ENCODE data around the gene IQCF6.
"Not testable (repeated sequence)": the region's sequence is repeated elsewhere in the genome, so short reads cannot be mapped to it uniquely, and the experiment has no call there.

IQCF6 gene

DNA sequence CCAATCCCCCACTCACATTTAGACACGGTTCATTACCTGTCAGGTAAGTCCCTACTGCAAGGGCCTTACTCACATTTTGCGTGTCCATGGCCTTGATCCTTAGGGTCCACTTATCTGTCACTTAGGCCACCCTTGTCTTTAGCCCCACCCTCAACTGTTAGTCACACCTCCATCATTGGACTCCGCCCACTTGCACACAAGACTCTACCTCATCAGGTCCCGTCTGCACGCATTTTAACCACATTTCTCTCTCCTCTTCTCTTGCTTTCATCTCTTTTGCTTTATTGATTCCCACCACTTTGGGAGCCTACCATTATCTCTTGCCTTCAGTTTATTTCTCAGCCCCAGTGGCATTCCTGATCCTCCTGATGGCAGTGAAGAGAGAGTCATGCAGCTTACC, at the start of gene IQCF6:
IQCF6 (minus strand) TSS at position 101 of the 400 bp plus-strand sequence; CDS start at position 88, 13 bp downstream.
- no peak for DNase-seq

- DNase-seq: no peak
These were observed 49.3 kb upstream of the IQCF6 start for GRCh38 chr3:51828297-51828696.

- no peak for DNase-seq
These were observed 40.8 kb upstream of the IQCF6 start for GRCh38 chr3:51819709-51820406.

DNA sequence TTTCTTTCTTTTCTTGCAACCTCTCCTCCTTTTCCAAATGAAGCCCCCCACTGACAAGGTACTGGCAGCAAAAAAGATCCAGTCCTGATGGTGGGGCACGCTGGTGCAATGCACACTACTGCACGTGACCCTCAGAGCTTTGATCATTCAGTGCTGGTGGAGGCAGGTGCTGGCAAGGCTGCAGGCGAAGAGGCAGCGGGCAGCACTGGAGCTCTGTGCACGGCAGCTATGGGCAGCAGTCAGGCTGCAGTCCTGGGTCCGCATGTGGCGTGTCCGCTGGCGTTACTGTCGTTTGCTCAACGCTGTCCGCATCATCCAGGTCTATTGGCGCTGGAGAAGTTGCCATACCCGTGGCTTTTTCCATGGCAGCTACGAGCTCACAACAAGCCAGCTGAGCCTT, 40.1 kb upstream of the IQCF6 start:
- DNase-seq: no peak

DNA sequence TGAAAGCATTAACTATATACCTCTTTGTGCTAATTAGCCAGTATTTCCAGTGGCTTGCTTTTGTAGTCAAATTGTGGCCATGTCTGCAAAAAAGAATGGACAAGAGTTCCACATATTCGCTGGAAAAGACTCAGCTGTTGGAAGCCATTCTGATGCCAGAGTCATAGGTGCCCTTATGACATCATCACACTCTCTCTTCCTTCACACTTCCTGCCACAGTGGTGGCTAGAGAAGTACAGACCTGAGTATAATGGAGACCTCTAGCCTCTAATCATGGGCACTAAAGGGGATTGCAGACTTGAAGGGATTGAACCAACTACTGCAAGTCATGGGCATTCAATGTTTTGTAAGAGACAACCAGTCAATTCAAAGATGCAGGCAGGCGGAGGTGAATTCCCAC, 38.3 kb upstream of the IQCF6 start:
- DNase-seq: no peak

- DNase-seq: no peak
These were observed 37.7 kb upstream of the IQCF6 start for GRCh38 chr3:51816723-51817122.

DNA sequence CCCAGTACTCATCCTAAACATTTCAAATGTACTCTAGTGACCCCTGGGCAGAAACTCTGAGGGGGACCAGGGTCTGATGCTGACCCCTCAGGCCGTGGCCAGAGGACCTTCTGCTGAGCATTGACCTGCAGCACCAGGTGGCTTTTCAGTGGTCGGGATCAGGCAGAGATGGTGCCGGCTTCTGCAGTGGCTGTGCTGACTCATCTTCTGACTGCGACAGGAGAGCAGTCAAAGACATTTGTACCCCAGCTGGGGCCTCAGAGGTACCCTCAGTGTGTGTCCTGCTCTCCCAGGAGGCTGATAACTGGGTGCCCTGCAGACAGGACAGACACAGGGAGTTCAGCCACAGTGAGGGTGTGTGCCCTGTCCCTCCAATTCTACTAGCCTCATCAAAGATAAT, 36.6 kb upstream of the IQCF6 start:
- DNase-seq: no peak

DNA sequence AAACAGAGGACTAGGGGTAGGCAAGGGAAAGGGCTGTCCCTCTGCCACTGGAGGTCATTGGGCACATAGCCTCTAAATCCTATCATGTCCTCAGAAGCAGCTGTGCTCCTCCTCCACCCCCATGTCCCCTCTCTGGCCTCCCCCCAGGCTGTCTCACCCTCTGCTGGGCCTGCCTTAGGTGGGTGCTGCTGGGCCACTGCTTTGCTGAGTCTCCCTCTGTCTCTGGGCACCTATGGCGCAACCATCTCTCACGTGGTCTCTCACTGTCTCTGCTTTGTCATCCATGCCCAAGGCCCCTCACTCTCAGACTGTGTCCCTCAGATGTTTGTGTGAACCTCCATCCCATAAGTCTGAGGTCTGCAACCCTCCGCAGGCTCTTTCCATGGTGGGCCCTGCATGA, 35.0 kb upstream of the IQCF6 start:
- DNase-seq: no peak

DNA sequence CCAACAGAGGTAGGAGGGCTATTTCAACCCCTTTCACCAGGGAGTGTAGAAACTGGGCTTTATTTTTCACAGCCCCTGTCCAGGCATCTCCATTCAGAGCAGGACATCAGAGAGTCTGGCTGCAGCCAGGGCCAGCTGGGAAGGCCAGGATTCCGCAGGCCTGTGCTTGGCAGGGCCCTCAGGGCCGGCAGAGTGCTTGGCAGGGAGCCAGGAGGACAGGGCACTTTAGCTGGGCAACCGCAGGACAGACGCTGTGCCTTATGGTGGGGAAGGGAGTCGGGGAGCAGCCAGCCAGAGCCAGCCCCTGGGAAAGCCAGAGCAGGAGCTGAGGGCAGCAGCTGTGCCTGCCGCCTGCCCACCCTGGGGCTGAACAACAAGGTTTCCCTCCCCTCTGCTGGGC, 34.5 kb upstream of the IQCF6 start:
- no peak for DNase-seq

DNA sequence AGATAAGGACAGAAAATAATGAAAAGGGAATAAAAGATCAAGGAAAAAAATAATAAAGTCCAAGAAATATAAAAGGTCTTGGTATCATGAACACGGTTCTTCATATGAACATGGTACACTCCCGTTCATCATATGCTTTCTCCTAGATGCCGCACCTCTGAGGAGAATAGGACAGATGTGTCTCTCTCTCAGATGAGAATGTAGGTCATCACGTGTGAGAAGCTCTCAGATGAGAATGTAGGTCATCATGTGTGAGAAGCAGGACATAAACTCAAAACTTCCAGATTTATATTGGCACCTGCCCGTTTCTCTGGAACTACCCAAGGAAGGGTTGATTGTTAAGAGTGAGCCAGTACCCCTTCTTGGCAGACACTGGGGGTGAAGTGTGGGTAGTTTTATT, 29.9 kb upstream of the IQCF6 start:
- no peak for DNase-seq

- DNase-seq: no peak
These were observed 23.2 kb upstream of the IQCF6 start for GRCh38 chr3:51802106-51802703.

DNA sequence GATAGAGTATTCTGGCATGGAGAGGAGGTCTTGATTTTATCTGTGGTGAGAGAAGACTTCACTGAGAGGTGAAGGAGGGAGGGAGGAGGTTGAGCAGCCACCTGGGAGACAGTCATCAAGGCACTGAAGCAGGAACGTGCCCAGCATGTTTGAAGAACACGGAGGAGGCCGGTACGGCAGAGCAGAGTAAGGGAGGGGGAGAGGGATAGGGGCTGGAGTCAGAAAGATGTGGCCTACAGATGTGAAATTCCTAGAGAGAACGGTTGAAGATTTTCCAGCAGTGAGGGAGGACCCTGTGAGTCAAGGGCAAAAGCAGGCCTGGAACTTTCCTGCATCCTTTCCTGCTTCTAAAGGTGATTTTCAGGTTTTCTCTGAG, 21.7 kb upstream of the IQCF6 start:
- DNase-seq: no peak

DNA sequence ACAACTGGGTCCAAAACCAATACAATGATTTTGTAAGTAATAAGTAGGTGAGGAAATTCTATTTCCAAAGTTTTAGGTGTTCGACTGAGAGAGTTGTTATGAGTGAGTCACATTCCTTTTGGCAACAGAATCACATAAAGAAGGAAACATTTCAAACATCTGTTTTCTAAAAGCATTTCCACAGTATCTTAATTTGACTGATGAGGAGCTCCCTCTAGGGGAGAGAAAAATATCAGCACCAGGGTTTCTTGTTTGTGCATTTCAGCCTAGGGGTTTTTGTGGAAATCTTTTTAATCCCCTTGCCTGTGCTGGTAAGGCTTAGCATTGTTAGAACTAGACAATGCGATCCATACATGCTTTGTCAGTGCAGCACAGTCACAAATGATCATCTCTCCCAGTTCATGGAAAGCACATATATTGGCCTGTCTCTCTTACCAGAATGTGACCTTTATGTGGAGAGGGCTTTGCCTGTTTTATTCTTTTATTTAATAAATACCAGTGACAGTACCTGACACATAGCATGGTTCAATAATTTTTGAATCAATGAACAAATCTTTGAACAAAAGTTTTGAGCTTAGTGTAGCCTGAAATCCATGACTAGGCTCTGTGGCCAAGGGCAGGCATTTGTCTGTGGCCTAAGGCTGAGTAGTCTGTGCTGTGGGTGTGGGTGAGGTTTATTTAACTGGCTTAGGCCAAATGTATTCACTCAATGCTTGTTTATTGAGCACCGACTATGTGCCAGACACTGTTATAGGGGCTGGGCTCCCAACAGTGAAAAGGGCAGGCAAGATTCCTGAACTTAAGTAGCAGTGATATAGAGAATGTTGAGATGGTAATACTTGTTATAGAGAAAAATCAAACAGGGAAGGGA, 21.1 kb upstream of the IQCF6 start:
- peak; percentile 67 to 85 for DNase-seq

GRCh38 chr3:51798411-51798963, 19.4 kb upstream of the IQCF6 start:
- DNase-seq: no peak

- DNase-seq: no peak
These were observed 17.8 kb upstream of the IQCF6 start for GRCh38 chr3:51796854-51797253.

- no peak for DNase-seq
These were observed 15.2 kb upstream of the IQCF6 start for GRCh38 chr3:51794206-51794605.

GRCh38 chr3:51792206-51792605, 13.2 kb upstream of the IQCF6 start:
- DNase-seq: no peak

DNA sequence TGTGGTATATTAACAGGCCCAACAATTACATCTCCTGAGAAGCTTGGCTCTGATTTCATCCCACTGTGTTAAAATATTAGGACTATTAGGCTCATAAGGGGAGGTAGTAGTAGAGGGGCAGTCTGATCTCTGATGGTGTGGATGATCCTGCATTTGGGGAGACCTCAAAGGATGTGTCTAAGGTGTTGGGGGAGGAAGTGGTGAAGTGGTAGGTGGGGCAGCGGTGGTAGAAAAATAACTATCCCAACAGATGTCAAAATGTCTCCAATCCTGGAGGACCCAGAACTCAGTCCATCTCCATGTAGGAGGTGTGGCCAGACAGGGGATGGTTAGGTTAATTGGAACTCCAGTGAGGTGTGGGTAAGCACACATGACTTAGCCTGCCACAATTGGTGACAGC, 10.4 kb upstream of the IQCF6 start:
- DNase-seq: no peak

GRCh38 chr3:51787576-51787975, 8.5 kb upstream of the IQCF6 start:
- DNase-seq: not testable (repeated sequence)

GRCh38 chr3:51786267-51786666, 7.2 kb upstream of the IQCF6 start:
- no peak for DNase-seq

- DNase-seq: no peak
These were observed 483 bp downstream of the IQCF6 start for GRCh38 chr3:51778554-51778953.

GRCh38 chr3:51777985-51778384, 1.1 kb downstream of the IQCF6 start:
- no peak for DNase-seq

GRCh38 chr3:51773529-51774056, 5.4 kb downstream of the IQCF6 start:
- no peak for DNase-seq

All from Kasumi-1 (cell line).